HCT116 (cell line): Measurements from ENCODE around the gene ATP2A3. TPM values are rescaled to one million over a fixed set of nuclear protein-coding genes. Genes with fewer than 3 reads are reported as not detected.

Experiments used
- ATAC-seq: fragments of 200-7000 bp; cut with Tn5 transposase; 2 replicates; pipeline ENCODE4 v1.9.1; 2020; ENCODE audit warnings: mild to moderate bottlenecking, moderate library complexity
- BruUV-seq: library from RNA; stranded (reverse); fragments of 400-500 nt; replicated peaks from 2 replicates; lab custom pipeline; 2021; lab: Mats Ljungman, UMichigan
- CTCF ChIA-PET: fragments of 300-600 bp; sonication (Branson Sonifier 250); formaldehyde crosslinking; loops from one replicate; lab custom pipeline; 2021; ENCODE audit warnings: antibody characterized with exemption; lab: Charles Lee
- POLR2A ChIA-PET: fragments of 300-600, 350-600 bp; sonication (Branson Sonifier 250); formaldehyde crosslinking; loops from one replicate; lab custom pipeline; 2021; ENCODE audit warnings: antibody characterized with exemption; lab: Charles Lee
- RAD21 ChIA-PET, 2 experiments: fragments of 300-600 bp; sonication (Branson Sonifier 250); formaldehyde crosslinking; loops; one replicate each; lab custom pipeline; 2023; ENCODE audit warnings: low total read pairs in 2 of 2; ENCODE audit not compliant: uncharacterized antibody in 2 of 2, unreplicated experiment in 2 of 2, low non-redundant PET in 1 of 2; lab: Charles Lee
- DNase-seq: peaks from one replicate; pipeline ENCODE4 v3.0.0-alpha.2; 2010; ENCODE audit warnings: low read depth, low spot score
- H2AFZ ChIP-seq: fragments of 200-600 bp; shearing (Covaris generic), sonication (generic); 2 replicates; pipeline ENCODE4 v1.6.1; 2017; ENCODE audit warnings: low read depth, mixed run types, mixed read lengths, antibody characterized with exemption, low read length; ENCODE audit not compliant: poor library complexity, severe bottlenecking
- H3K27ac ChIP-seq: 2 replicates; pipeline ENCODE4 v1.5.1; 2012; ENCODE audit warnings: low read depth, low read length
- H3K27me3 ChIP-seq: fragments of 200-600 bp; sonication (generic); 2 replicates; pipeline ENCODE4 v1.6.1; 2016; ENCODE audit warnings: mixed run types, low read length, mixed read lengths; ENCODE audit not compliant: insufficient read depth
- H3K36me3 ChIP-seq, 2 experiments: fragments of 200-500 bp in 1 of 2; fragments of 200-600 bp in 1 of 2; sonication (Bioruptor generic) in 1 of 2; sonication (generic) in 1 of 2; 2 replicates each; pipeline versions ENCODE4 v1.5.1 to v1.6.1; 2014 to 2016; ENCODE audit warnings: low read length in 2 of 2, inconsistent platforms in 1 of 2, mixed read lengths in 1 of 2, mixed run types in 1 of 2; ENCODE audit not compliant: insufficient read depth in 2 of 2, control insufficient read depth in 1 of 2
- H3K4me1 ChIP-seq, 2 experiments: fragments of 200-600 bp in 1 of 2; sonication (generic) in 1 of 2; 2 replicates each; pipeline versions ENCODE4 v1.5.1 to v1.6.1; 2012 to 2017; ENCODE audit warnings: low read length in 2 of 2, inconsistent platforms in 1 of 2, mild to moderate bottlenecking in 1 of 2, mixed read lengths in 1 of 2, mixed run types in 1 of 2, moderate library complexity in 1 of 2; ENCODE audit not compliant: insufficient read depth in 2 of 2, control insufficient read depth in 1 of 2
- H3K4me2 ChIP-seq: fragments of 200-600 bp; sonication (generic); 2 replicates; pipeline ENCODE4 v1.6.1; 2017; ENCODE audit warnings: mixed run types, low read length, mixed read lengths
- H3K4me3 ChIP-seq, 2 experiments: fragments of 200-600 bp in 1 of 2; sonication (generic) in 1 of 2; replicated peaks in 1 of 2; 2 replicates each; pipeline ENCODE4 v1.5.1; 2011 to 2016; ENCODE audit warnings: low read length in 2 of 2, control low read depth in 1 of 2, low read depth in 1 of 2, mild to moderate bottlenecking in 1 of 2, mixed read lengths in 1 of 2, mixed run types in 1 of 2
- H3K79me2 ChIP-seq: fragments of 200-600 bp; sonication (generic); 2 replicates; pipeline ENCODE4 v1.6.1; 2017; ENCODE audit warnings: mild to moderate bottlenecking, mixed run types, low read length, moderate library complexity, mixed read lengths; ENCODE audit not compliant: insufficient read depth
- H3K9ac ChIP-seq: fragments of 200-600 bp; sonication (generic); 2 replicates; pipeline ENCODE4 v1.6.1; 2016; ENCODE audit warnings: low read length, mixed read lengths
- H3K9me2 ChIP-seq: fragments of 200-600 bp; sonication (generic), shearing (Covaris generic); 2 replicates; pipeline ENCODE4 v1.6.1; 2017; ENCODE audit warnings: mixed run types, mild to moderate bottlenecking, moderate library complexity; ENCODE audit not compliant: insufficient read depth
- H3K9me3 ChIP-seq, 2 experiments: fragments of 200-500 bp in 1 of 2; fragments of 200-600 bp in 1 of 2; sonication (Bioruptor generic) in 1 of 2; sonication (generic) in 1 of 2; 2 replicates each; pipeline ENCODE4 v1.6.1; 2014 to 2017; ENCODE audit warnings: low read length in 2 of 2, mixed read lengths in 2 of 2, inconsistent platforms in 1 of 2, low read depth in 1 of 2, mild to moderate bottlenecking in 1 of 2, mixed run types in 1 of 2, moderate library complexity in 1 of 2; ENCODE audit not compliant: control insufficient read depth in 1 of 2, insufficient read depth in 1 of 2
- H4K20me1 ChIP-seq: fragments of 200-600 bp; sonication (generic), shearing (Covaris generic); 2 replicates; pipeline ENCODE4 v1.6.1; 2017; ENCODE audit warnings: mixed run types, mild to moderate bottlenecking, moderate library complexity; ENCODE audit not compliant: insufficient read depth
- CBX3 ChIP-seq: IDR thresholded peaks from 2 replicates; pipeline ENCODE4 v1.6.1; 2012; ENCODE audit warnings: low read depth
- CEBPB ChIP-seq: IDR thresholded peaks from 2 replicates; pipeline ENCODE4 v1.6.1; 2012; ENCODE audit warnings: low read depth
- FOSL1 ChIP-seq: IDR thresholded peaks from 2 replicates; pipeline ENCODE4 v1.6.1; 2012; ENCODE audit warnings: low read depth
- POLR2AphosphoS5 ChIP-seq: IDR thresholded peaks from 2 replicates; pipeline ENCODE4 v1.6.1; 2011; ENCODE audit warnings: mild to moderate bottlenecking, low read depth, low read length, moderate library complexity
- SP1 ChIP-seq: IDR thresholded peaks from 2 replicates; pipeline ENCODE4 v1.6.1; 2012; ENCODE audit warnings: low read depth
- SRF ChIP-seq: IDR thresholded peaks from 2 replicates; pipeline ENCODE4 v1.6.1; 2012; ENCODE audit warnings: low read depth
- ZFX ChIP-seq: fragments of 450-650 bp; IDR thresholded peaks from 2 replicates; pipeline ENCODE4 v1.6.1; 2017
- intact Hi-C: fragments of 100-400 bp; cut with micrococcal nuclease; formaldehyde crosslinking; loops from 2 replicates; pipeline ENCODE4 v1.10.0; 2022
- total RNA-seq: library from RNA; stranded (reverse); gene quantifications from one replicate; pipeline ENCODE4 v1.2.1, GENCODE V29; 2021; ENCODE audit not compliant: unreplicated experiment

The ATP2A3 gene
- total RNA-seq, 1 experiment from 2014 or later: 23.1 TPM

DNA sequence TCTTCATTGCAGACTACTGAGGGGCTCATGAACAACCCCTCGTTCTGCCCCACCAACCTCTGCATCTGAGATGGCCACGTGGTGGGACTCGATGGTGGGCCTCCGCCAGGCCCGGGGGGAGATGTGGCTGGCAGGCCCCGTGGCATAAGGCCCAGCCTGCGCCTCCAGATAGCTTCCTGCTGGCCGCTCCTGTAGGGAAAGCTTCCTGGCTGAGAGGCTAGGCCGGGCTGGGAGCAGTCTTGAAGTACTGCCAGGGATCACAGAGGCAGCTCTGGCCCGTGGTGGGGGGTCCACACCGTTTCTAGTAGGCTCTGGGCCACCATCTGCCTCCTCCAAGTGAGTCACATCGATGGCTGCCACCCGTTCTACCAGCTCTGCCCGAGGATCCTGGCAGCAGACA lies 79.0 kb downstream of the ATP2A3 start:
- POLR2A ChIA-PET: no interaction called here
- no peak overlapping the region; the same call in 1 of the 2 replicates for H3K9ac ChIP-seq
- H3K9me2 ChIP-seq: no peaks in the 10 kb centered on the region
- H3K4me1 ChIP-seq: peaks cover 42 to 49% of the 10 kb centered on the region in 2 experiments
- RAD21 ChIA-PET: interaction anchor here in 1 of 2 experiments (0.6 kb wide), 1 partner anchor 117 kb away, joined by 3 read pairs; no protein-coding TSS in a partner anchor
- H2AFZ ChIP-seq: no peak overlapping the region
- no peak for DNase-seq
- no peaks in the 10 kb centered on the region for H3K27me3 ChIP-seq
- BruUV-seq: no TSS peak
- 0 out of 2 replicates have a peak overlapping the region, but pooled peaks have one; percentile 22 for H3K27ac ChIP-seq
- H4K20me1 ChIP-seq: no peaks in the 10 kb centered on the region
- H3K4me2 ChIP-seq: 0 out of 2 replicates have a peak overlapping the region, but pooled peaks have one; percentile 61
- peaks cover 16% of the 10 kb centered on the region; the same call in 1 of the 2 replicates for H3K79me2 ChIP-seq
- no peak overlapping the region for H3K4me3 ChIP-seq
- no peak for TF ChIP-seq CEBPB
- ATAC-seq: no peak
- CTCF ChIA-PET: interaction anchor here (0.8 kb wide), 1 partner anchor 29 kb away, joined by 3 read pairs; no protein-coding TSS in a partner anchor
- intact Hi-C loops: no loop called here
- H3K36me3 ChIP-seq: peaks cover 4 to 13% of the 10 kb centered on the region in 2 experiments; a peak in 2 of 4 replicates
- no peaks in the 10 kb centered on the region for H3K9me3 ChIP-seq

DNA sequence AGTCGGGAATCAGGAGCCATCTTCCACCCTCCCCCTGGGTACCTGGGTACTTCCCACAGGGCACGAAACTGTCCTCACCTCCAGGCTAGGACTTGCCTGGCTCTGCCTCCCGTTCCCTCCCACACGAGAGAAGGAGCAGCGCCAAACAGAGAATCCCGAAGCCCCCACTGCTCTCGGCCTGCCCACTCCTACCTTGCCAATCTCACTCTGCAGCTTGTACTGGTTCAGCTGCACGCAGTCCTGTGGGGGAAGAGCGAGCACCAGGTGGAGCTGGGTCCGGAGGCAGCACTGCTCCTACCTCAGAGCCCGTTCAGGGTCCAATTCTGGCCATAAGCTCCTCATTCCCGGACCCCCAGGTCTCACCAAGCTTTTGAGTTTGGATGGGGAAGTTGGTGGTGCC lies 80.0 kb downstream of the ATP2A3 start:
- Histone ChIP-seq H3K9me2 (no peaks in the 10 kb centered on the region), H3K4me1 (peaks cover 31 to 38% of the 10 kb centered on the region in 2 experiments), H3K27me3 (no peaks in the 10 kb centered on the region), H3K79me2 (peaks cover 13% of the 10 kb centered on the region; the same call in 1 of the 2 replicates), H3K9ac (no peak overlapping the region), H3K4me3 (no peak overlapping the region), H3K27ac (no peak overlapping the region), H4K20me1 (no peaks in the 10 kb centered on the region), H3K36me3 (peaks cover 4 to 13% of the 10 kb centered on the region in 2 experiments; a peak in 2 of 4 replicates), H3K4me2 (no peak overlapping the region), H3K9me3 (no peaks in the 10 kb centered on the region), H2AFZ (no peak overlapping the region)
- TF ChIP-seq CEBPB (no peak), SRF (no peak), FOSL1 (no peak), ZFX (no peak), POLR2AphosphoS5 (no peak), SP1 (no peak), CBX3 (no peak)
- ChIA-PET POLR2A (no interaction called here), RAD21 (no interaction called here), CTCF (no interaction called here)
- intact Hi-C loops: no loop called here
- no TSS peak for BruUV-seq
- ATAC-seq: no peak
- no peak for DNase-seq
